ENCODE data around the gene C1D. TPM values are rescaled to one million over a fixed set of nuclear protein-coding genes. Genes with fewer than 3 reads are reported as not detected.
"Not testable (repeated sequence)": the region's sequence is repeated elsewhere in the genome, so short reads cannot be mapped to it uniquely, and the experiment has no call there.

Gene C1D
- total RNA-seq, 1 donor from 2014 or later = 23.9 TPM

- intact Hi-C loops (cut with micrococcal nuclease) = no loop called here
Measured at GRCh38 chr2:68009526-68009925, 53.3 kb downstream of the C1D start.

- intact Hi-C loops (cut with micrococcal nuclease) = no loop called here
Measured at GRCh38 chr2:68000170-68000825, 62.5 kb downstream of the C1D start.

GRCh38 chr2:67999332-67999731, 63.5 kb downstream of the C1D start:
- intact Hi-C loops (cut with micrococcal nuclease) = no loop called here

GRCh38 chr2:67997903-67998302, 64.9 kb downstream of the C1D start:
- intact Hi-C loops (cut with micrococcal nuclease) = no loop called here

GRCh38 chr2:67997528-67997900, 65.3 kb downstream of the C1D start:
- intact Hi-C loops (cut with micrococcal nuclease) = no loop called here

GRCh38 chr2:67996772-67997527, 65.9 kb downstream of the C1D start:
- intact Hi-C loops (cut with micrococcal nuclease) = no loop called here

- intact Hi-C loops (cut with micrococcal nuclease) = no loop called here
Measured at GRCh38 chr2:67994716-67995115, 68.1 kb downstream of the C1D start.

GRCh38 chr2:67994069-67994468, 68.7 kb downstream of the C1D start:
- intact Hi-C loops (cut with micrococcal nuclease) = not testable (repeated sequence)

GRCh38 chr2:67993329-67993728, 69.5 kb downstream of the C1D start:
- intact Hi-C loops (cut with micrococcal nuclease) = no loop called here

GRCh38 chr2:67991456-67991855, 71.3 kb downstream of the C1D start:
- intact Hi-C loops (cut with micrococcal nuclease) = no loop called here

Other genes with a start within 250 kb of the C1D start
- gene PNO1, start 94.9 kb upstream of the C1D start, total RNA-seq = 16.0 and 17.0 TPM in 2 replicates
- 73.6 and 77.5 TPM in 2 replicates for gene PPP3R1, start 189.5 kb upstream of the C1D start, total RNA-seq

All from T-helper 1 cell treated with Interleukin-12 subunit alpha and Interleukin-12 subunit beta and Interleukin-4 antibody, amounts not matched to agents 30 ng/mL and 1 ng/mL, for 36 hours (primary cell).